ENCODE results near the gene SLC12A5.

DNA sequence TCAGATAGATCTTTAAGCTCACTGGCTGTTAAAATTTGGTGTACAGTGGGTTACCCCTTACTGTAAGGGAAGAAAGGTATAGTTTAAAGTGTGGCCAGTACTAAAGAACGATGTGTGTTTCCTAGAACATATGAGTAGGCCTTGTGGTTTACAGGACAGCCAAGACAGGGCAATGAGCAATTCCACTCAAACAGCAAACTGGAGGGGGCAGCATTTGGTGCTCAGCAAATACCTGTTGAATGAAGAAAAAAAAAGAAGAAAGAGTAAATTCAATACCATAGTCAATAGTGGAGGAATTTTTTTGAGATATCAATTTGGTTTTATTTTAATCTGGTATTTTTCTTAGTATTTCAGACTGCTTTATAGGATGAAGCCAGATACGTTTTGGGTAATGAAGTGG lies 64.5 kb downstream of the SLC12A5 start:
- TF ChIP-seq EP300 (IDR thresholded peaks at IDR 0.05): no peak
- TF ChIP-seq, protein P1, sequence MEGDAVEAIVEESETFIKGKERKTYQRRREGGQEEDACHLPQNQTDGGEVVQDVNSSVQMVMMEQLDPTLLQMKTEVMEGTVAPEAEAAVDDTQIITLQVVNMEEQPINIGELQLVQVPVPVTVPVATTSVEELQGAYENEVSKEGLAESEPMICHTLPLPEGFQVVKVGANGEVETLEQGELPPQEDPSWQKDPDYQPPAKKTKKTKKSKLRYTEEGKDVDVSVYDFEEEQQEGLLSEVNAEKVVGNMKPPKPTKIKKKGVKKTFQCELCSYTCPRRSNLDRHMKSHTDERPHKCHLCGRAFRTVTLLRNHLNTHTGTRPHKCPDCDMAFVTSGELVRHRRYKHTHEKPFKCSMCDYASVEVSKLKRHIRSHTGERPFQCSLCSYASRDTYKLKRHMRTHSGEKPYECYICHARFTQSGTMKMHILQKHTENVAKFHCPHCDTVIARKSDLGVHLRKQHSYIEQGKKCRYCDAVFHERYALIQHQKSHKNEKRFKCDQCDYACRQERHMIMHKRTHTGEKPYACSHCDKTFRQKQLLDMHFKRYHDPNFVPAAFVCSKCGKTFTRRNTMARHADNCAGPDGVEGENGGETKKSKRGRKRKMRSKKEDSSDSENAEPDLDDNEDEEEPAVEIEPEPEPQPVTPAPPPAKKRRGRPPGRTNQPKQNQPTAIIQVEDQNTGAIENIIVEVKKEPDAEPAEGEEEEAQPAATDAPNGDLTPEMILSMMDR (IDR thresholded peaks at IDR 0.05): no peak

Data from stomach (tissue), 4 donors.